Suprapubic skin (tissue), 3 donors: ENCODE results near the gene NR6A1.

Experiments used
- EP300 ChIP-seq: sonication (generic); formaldehyde crosslinking; IDR thresholded peaks from one replicate; pipeline ENCODE4 v1.6.1; 2017; ENCODE audit warnings: antibody characterized with exemption
- TF ChIP-seq, protein P1 (sequence below), 2 donors: fragments of 200-600 bp in 1 of 2; fragments of 450-650 bp in 1 of 2; sonication (generic) in 1 of 2; IDR thresholded peaks; one replicate each; pipeline ENCODE4 v1.5.1; 2016 to 2019; ENCODE audit warnings: antibody characterized with exemption in 2 of 2, mild to moderate bottlenecking in 1 of 2, moderate library complexity in 1 of 2

DNA sequence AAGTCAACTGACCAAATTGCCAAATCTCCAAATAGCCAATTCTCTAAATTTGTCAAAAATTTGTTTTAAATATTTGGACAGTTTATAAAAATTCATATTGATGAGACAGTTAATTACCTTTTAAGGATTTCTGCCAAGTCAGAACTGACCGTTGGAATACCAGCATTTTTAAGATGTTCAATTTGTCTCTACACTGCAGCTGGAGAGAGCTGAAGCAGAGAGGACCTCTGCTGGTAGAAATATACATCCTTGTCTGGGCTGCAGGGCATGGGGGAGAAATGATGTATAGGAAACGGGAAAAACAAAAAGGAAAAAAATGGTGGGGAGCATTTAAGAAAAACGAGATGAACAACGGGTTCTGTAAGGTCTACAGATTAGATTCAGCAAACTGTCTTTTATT is 16.8 kb downstream of the NR6A1 start:
- TF ChIP-seq EP300, result no peak
- TF ChIP-seq, protein P1, sequence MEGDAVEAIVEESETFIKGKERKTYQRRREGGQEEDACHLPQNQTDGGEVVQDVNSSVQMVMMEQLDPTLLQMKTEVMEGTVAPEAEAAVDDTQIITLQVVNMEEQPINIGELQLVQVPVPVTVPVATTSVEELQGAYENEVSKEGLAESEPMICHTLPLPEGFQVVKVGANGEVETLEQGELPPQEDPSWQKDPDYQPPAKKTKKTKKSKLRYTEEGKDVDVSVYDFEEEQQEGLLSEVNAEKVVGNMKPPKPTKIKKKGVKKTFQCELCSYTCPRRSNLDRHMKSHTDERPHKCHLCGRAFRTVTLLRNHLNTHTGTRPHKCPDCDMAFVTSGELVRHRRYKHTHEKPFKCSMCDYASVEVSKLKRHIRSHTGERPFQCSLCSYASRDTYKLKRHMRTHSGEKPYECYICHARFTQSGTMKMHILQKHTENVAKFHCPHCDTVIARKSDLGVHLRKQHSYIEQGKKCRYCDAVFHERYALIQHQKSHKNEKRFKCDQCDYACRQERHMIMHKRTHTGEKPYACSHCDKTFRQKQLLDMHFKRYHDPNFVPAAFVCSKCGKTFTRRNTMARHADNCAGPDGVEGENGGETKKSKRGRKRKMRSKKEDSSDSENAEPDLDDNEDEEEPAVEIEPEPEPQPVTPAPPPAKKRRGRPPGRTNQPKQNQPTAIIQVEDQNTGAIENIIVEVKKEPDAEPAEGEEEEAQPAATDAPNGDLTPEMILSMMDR (IDR thresholded peaks at IDR 0.05), result no peak
